Ishikawa (cell line): Measurements from ENCODE around the gene CRPPA.

ENCODE experiments used
- CEBPB ChIP-seq: IDR thresholded peaks from 2 replicates; pipeline ENCODE4 v1.6.1; 2012
- CREB1 ChIP-seq: IDR thresholded peaks from 2 replicates; pipeline ENCODE4 v1.6.1; 2012; ENCODE audit warnings: low read depth
- EGR1 ChIP-seq: IDR thresholded peaks from 2 replicates; pipeline ENCODE4 v1.6.1; 2012
- FOXM1 ChIP-seq: IDR thresholded peaks from 2 replicates; pipeline ENCODE4 v1.6.1; 2012; ENCODE audit warnings: low read depth, borderline replicate concordance
- MAX ChIP-seq: IDR thresholded peaks from 2 replicates; pipeline ENCODE4 v1.6.1; 2012
- NFIC ChIP-seq: IDR thresholded peaks from 2 replicates; pipeline ENCODE4 v1.6.1; 2012
- TAF1 ChIP-seq: IDR thresholded peaks from 2 replicates; pipeline ENCODE4 v1.6.1; 2012; ENCODE audit warnings: low read depth, mild to moderate bottlenecking
- TEAD4 ChIP-seq: IDR thresholded peaks from 2 replicates; pipeline ENCODE4 v1.6.1; 2012
- YY1 ChIP-seq: IDR thresholded peaks from 2 replicates; pipeline ENCODE4 v1.6.1; 2012; ENCODE audit warnings: low read depth

CRPPA gene

GRCh38 chr7:16395121-16395520 is 26.2 kb downstream of the CRPPA start:
- TF ChIP-seq NFIC: no peak
- TF ChIP-seq FOXM1: no peak
- TF ChIP-seq TEAD4: no peak
- TF ChIP-seq EGR1: no peak
- no peak for TF ChIP-seq CEBPB

- no peak for TF ChIP-seq MAX
- no peak for TF ChIP-seq CEBPB
- no peak for TF ChIP-seq CREB1
- no peak for TF ChIP-seq TAF1
- TF ChIP-seq YY1: no peak
These were observed 27.4 kb downstream of the CRPPA start for GRCh38 chr7:16393862-16394422.

GRCh38 chr7:16392990-16393523 is 28.3 kb downstream of the CRPPA start:
- TF ChIP-seq TAF1: no peak
